Vagina (tissue), 2 donors: ENCODE results near the gene MRTFB.

Experiments
- POLR2A ChIP-seq, 2 donors: fragments of 450-650 bp; IDR thresholded peaks; one replicate each; pipeline ENCODE4 v1.6.1; 2017; ENCODE audit warnings: antibody characterized with exemption in 2 of 2, mild to moderate bottlenecking in 2 of 2, moderate library complexity in 2 of 2
- TF ChIP-seq, protein P1 (sequence below), 3 experiments: fragments of 450-650 bp in 2 of 3; fragments of 200-600 bp in 1 of 3; sonication (generic) in 1 of 3; IDR thresholded peaks; one replicate each; pipeline ENCODE4 v1.5.1; 2017 to 2019; ENCODE audit warnings: antibody characterized with exemption in 3 of 3, mild to moderate bottlenecking in 2 of 3, moderate library complexity in 2 of 3

DNA sequence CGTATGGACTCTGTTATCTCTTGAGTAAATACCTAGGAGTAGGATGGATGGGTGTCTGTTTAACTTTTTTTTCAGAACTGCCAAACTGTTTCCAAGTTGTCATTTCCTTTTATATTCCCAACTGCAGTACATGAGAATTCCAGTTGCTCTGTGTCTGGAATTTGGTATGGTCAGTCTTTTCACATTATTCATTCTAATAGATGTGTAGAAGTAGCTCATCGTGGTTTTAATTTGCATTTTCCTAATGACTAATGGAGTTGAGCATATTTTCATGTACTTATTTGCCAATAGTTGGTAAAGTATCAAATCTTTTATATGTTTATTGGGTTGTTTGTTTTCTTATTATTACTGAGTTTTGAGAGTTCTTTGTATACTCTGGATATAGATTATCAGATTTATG is 27.0 kb downstream of the MRTFB start:
- no peak for TF ChIP-seq POLR2A (IDR thresholded peaks at IDR 0.05)
- TF ChIP-seq, protein P1, sequence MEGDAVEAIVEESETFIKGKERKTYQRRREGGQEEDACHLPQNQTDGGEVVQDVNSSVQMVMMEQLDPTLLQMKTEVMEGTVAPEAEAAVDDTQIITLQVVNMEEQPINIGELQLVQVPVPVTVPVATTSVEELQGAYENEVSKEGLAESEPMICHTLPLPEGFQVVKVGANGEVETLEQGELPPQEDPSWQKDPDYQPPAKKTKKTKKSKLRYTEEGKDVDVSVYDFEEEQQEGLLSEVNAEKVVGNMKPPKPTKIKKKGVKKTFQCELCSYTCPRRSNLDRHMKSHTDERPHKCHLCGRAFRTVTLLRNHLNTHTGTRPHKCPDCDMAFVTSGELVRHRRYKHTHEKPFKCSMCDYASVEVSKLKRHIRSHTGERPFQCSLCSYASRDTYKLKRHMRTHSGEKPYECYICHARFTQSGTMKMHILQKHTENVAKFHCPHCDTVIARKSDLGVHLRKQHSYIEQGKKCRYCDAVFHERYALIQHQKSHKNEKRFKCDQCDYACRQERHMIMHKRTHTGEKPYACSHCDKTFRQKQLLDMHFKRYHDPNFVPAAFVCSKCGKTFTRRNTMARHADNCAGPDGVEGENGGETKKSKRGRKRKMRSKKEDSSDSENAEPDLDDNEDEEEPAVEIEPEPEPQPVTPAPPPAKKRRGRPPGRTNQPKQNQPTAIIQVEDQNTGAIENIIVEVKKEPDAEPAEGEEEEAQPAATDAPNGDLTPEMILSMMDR (IDR thresholded peaks at IDR 0.05) = no peak
